DOHH2 (cell line): Measurements from ENCODE around the gene GALNT14.

Source experiments
- H3F3A ChIP-seq: fragments of 200-600 bp; sonication (generic), shearing (Covaris generic); 2 replicates; pipeline ENCODE4 v1.6.0; 2016; ENCODE audit warnings: antibody characterized with exemption, mild to moderate bottlenecking; ENCODE audit not compliant: control insufficient read depth, insufficient read depth
- H3K27ac ChIP-seq: fragments of 200-600 bp; sonication (generic); 2 replicates; pipeline ENCODE4 v1.5.1; 2014; ENCODE audit warnings: low read depth, mild to moderate bottlenecking, low read length, moderate library complexity
- H3K27me3 ChIP-seq: fragments of 200-600 bp; sonication (generic); 2 replicates; pipeline ENCODE4 v1.6.1; 2014; ENCODE audit warnings: mild to moderate bottlenecking, low read length, mixed read lengths; ENCODE audit not compliant: control insufficient read depth
- H3K36me3 ChIP-seq: fragments of 200-600 bp; sonication (generic); 2 replicates; pipeline ENCODE4 v1.6.1; 2014; ENCODE audit warnings: mild to moderate bottlenecking, low read length, moderate library complexity, mixed read lengths; ENCODE audit not compliant: control insufficient read depth
- H3K4me1 ChIP-seq: fragments of 200-600 bp; sonication (generic); 2 replicates; pipeline ENCODE4 v1.6.1; 2014; ENCODE audit warnings: mild to moderate bottlenecking, low read length, mixed read lengths; ENCODE audit not compliant: control insufficient read depth
- H3K4me2 ChIP-seq: fragments of 200-600 bp; sonication (generic); 2 replicates; pipeline ENCODE4 v1.6.0; 2014; ENCODE audit warnings: mild to moderate bottlenecking, low read length, moderate library complexity
- H3K4me3 ChIP-seq: fragments of 200-600 bp; sonication (generic); 2 replicates; pipeline ENCODE4 v1.5.1; 2014; ENCODE audit warnings: mild to moderate bottlenecking, low read length, mixed read lengths
- H3K79me2 ChIP-seq: fragments of 200-600 bp; sonication (generic); 2 replicates; pipeline ENCODE4 v1.6.1; 2014; ENCODE audit warnings: mild to moderate bottlenecking, low read length, mixed read lengths; ENCODE audit not compliant: control insufficient read depth
- H3K9me2 ChIP-seq: fragments of 200-600 bp; sonication (generic); replicated peaks from 2 replicates; pipeline ENCODE4 v1.6.1; 2014; ENCODE audit warnings: mild to moderate bottlenecking, low read length, mixed read lengths; ENCODE audit not compliant: control insufficient read depth
- H3K9me3 ChIP-seq: fragments of 200-600 bp; sonication (generic); 2 replicates; pipeline ENCODE4 v1.6.1; 2014; ENCODE audit warnings: antibody characterized with exemption, low read length, mixed read lengths; ENCODE audit not compliant: control insufficient read depth, insufficient read depth
- H4K20me1 ChIP-seq: fragments of 200-600 bp; sonication (generic); 2 replicates; pipeline ENCODE4 v1.6.0; 2014; ENCODE audit warnings: low read depth, mild to moderate bottlenecking, antibody characterized with exemption, low read length, moderate library complexity; ENCODE audit not compliant: control insufficient read depth, insufficient read depth
- EZH2phosphoT487 ChIP-seq: fragments of 200-600 bp; sonication (generic); IDR thresholded peaks from 2 replicates; pipeline ENCODE4 v1.6.1; 2017; ENCODE audit warnings: borderline replicate concordance, mild to moderate bottlenecking, antibody characterized with exemption, low read length, moderate library complexity, mixed read lengths
- TF ChIP-seq, protein P1 (sequence below): fragments of 200-600 bp; sonication (generic); IDR thresholded peaks from one replicate; pipeline ENCODE4 v1.5.1; 2014; ENCODE audit warnings: antibody characterized with exemption, mild to moderate bottlenecking, low read depth, low read length; ENCODE audit not compliant: poor library complexity, severe bottlenecking

Gene GALNT14

DNA sequence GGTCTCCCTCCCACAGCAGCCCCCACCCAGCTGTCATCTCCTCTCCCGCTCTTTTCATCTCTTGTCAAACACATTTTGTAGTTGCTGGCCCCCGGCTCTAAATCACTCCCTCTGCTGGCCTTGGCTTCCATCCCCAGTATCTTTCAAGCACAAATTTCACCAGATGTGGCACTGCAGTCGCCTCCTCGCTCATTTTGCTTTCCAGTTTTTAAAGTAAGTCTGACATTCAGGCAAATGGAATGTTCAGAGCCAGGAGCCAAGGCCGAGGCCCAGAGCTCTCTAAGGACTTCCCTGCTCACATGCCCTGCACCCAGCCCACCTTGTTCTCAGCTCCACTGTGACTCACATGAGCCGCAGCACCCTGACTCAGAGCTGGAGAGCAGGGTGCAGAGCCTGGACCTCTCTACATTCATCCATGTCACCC is 158.4 kb downstream of the GALNT14 start:
- Histone ChIP-seq H3K4me1 (no peaks in the 10 kb centered on the region), H3K27ac (no peak overlapping the region), H3F3A (no peaks in the 10 kb centered on the region), H3K4me3 (no peak overlapping the region), H3K36me3 (no peaks in the 10 kb centered on the region), H4K20me1 (no peaks in the 10 kb centered on the region), H3K9me3 (no peaks in the 10 kb centered on the region), H3K79me2 (no peaks in the 10 kb centered on the region), H3K27me3 (no peaks in the 10 kb centered on the region), H3K9me2 (no peaks in the 10 kb centered on the region), H3K4me2 (no peak overlapping the region)
- TF ChIP-seq, protein P1, sequence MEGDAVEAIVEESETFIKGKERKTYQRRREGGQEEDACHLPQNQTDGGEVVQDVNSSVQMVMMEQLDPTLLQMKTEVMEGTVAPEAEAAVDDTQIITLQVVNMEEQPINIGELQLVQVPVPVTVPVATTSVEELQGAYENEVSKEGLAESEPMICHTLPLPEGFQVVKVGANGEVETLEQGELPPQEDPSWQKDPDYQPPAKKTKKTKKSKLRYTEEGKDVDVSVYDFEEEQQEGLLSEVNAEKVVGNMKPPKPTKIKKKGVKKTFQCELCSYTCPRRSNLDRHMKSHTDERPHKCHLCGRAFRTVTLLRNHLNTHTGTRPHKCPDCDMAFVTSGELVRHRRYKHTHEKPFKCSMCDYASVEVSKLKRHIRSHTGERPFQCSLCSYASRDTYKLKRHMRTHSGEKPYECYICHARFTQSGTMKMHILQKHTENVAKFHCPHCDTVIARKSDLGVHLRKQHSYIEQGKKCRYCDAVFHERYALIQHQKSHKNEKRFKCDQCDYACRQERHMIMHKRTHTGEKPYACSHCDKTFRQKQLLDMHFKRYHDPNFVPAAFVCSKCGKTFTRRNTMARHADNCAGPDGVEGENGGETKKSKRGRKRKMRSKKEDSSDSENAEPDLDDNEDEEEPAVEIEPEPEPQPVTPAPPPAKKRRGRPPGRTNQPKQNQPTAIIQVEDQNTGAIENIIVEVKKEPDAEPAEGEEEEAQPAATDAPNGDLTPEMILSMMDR, result no peak
- no peak for TF ChIP-seq EZH2phosphoT487

DNA sequence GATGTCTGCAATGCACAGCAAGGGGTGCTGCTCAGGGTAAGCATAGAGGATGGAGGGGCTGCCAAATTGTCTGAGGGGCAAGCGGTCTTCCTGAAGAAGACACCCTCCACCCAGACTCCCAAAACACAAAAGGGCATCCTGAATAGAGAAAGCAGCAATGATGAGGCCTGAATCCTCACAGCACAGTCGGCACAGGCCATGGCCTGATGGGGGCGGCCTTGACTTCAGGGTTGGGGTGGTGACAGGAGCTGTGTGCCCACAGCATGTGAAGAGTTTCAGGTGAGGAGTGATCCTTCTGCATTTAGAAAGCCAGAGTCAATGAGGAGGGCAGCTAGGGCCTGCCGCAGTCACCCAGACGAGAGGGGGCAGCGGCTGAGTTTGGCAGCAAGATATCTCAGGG is 159.4 kb downstream of the GALNT14 start:
- Histone ChIP-seq H3K79me2 (no peaks in the 10 kb centered on the region), H3K4me2 (no peak overlapping the region), H3K9me3 (no peaks in the 10 kb centered on the region), H3K4me1 (no peaks in the 10 kb centered on the region), H3F3A (no peaks in the 10 kb centered on the region), H3K36me3 (no peaks in the 10 kb centered on the region), H3K4me3 (no peak overlapping the region), H3K27ac (no peak overlapping the region), H4K20me1 (no peaks in the 10 kb centered on the region), H3K9me2 (no peaks in the 10 kb centered on the region), H3K27me3 (0 out of 2 replicates have a peak, but pooled peaks cover 3% of the 10 kb centered on the region)
- TF ChIP-seq EZH2phosphoT487, result no peak
- TF ChIP-seq, protein P1, result peak; percentile 20

DNA sequence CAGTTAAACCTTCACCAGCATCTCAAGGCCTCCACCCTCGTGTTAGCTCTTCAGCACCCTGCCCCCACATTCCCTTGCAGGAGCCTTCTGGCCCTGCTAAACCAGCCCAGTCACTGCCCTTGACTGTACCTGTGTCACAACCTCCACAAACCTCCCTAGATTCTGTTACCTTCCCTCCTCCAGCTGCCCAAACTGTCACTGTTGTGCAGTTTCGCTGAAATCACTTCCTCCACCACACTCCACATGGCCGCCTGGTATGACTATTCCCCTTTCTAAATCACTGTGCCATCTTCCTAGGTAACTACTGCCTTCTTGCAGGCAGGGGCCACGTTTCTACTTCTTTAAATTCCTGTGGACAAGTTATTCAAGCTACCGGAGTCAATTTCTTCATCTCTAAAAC is 160.2 kb downstream of the GALNT14 start:
- no peak overlapping the region for H3K4me2 ChIP-seq
- H3K4me3 ChIP-seq, result no peak overlapping the region
- H4K20me1 ChIP-seq, result no peaks in the 10 kb centered on the region

More for the DNA sequence above, 160.2 kb downstream of the GALNT14 start:
- no peaks in the 10 kb centered on the region for H3K79me2 ChIP-seq
- H3K27ac ChIP-seq, result no peak overlapping the region
- H3K9me3 ChIP-seq, result no peaks in the 10 kb centered on the region
- no peaks in the 10 kb centered on the region for H3K4me1 ChIP-seq
- H3K27me3 ChIP-seq, result 0 out of 2 replicates have a peak, but pooled peaks cover 3% of the 10 kb centered on the region
- H3K9me2 ChIP-seq, result no peaks in the 10 kb centered on the region
- no peaks in the 10 kb centered on the region for H3F3A ChIP-seq
- TF ChIP-seq, protein P1, result no peak
- no peak for TF ChIP-seq EZH2phosphoT487
- H3K36me3 ChIP-seq, result no peaks in the 10 kb centered on the region
